HUDEP-2 (cell line): Measurements from ENCODE around the gene FNDC3B.

Source experiments
- DNase-seq, 76 experiments: peaks; one replicate each; lab custom pipeline; 2025; ENCODE audit not compliant: unreplicated experiment in 76 of 76; lab: John Stamatoyannopoulos, UW

FNDC3B gene

DNA sequence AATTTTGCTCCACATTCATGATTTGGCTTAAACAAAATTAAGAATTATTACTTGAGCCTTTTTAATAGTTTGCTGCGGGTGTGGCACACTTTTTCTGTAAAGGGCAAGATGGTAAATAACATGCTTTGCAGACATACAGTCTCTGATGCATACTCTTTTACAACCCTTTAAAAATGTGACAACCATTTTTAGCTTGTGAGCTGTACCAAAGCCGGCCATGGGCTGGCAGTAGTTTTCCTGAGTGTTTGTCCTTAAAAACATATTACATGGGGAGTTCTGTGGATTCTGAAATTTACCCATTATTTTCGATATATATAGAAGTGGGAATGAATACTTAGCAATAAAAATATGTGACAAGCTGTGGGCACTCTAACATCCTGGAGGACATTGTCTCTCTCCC, 163.4 kb downstream of the FNDC3B start:
- DNase-seq = no peak

DNA sequence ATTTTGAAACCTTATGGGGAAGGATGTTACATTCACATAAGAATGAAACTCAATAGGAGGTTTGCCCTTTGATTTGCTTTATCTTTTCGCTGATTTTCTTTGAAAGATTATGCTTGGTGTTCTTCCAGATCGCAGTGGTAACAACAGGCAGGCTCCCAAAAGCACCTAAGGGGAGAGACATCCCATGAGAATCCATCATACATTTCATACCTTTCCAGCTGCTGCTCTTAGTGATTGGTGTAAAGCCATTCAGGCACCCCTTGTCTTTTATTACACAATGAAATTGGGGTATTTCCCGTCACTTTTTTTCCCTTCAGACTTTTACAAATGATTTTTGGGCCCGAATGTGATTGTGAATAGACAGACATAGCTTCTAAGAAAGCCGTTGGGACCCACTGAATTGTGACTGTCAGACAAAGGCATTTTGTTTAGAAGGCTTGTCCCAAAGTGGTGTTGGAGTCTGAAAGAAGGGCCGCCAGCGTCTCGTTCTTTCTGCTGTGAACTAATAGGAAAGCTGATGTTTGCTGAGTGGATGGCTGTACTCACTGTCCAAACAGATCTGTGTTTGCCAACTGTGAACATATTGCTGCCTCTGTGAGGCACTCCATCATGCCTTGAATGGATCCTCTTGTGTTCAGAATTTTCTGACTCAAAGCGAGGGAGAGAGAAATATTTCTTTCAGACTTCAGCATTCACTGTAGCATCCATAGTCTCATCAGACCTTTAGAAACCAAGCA, 164.3 kb downstream of the FNDC3B start:
- no peak for DNase-seq

DNA sequence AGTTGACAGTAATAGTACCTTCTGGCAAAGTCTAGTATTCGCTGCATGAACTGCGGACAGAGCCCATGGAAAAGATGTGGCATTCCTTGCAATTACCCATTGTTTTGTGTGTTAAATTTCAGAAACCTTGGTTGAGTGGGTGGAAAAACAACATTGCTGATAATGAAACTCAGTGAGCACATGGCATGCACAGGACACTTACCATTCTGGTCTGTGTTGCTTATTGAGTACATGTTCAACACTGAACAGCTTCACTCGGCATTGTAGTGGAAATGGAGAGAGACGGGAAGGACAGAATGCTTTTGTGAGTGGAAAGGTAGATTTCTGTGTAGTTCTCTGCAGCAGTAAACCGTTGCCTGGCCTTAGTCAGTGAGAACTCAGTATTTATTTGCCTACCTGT, 165.3 kb downstream of the FNDC3B start:
- DNase-seq = no peak

DNA sequence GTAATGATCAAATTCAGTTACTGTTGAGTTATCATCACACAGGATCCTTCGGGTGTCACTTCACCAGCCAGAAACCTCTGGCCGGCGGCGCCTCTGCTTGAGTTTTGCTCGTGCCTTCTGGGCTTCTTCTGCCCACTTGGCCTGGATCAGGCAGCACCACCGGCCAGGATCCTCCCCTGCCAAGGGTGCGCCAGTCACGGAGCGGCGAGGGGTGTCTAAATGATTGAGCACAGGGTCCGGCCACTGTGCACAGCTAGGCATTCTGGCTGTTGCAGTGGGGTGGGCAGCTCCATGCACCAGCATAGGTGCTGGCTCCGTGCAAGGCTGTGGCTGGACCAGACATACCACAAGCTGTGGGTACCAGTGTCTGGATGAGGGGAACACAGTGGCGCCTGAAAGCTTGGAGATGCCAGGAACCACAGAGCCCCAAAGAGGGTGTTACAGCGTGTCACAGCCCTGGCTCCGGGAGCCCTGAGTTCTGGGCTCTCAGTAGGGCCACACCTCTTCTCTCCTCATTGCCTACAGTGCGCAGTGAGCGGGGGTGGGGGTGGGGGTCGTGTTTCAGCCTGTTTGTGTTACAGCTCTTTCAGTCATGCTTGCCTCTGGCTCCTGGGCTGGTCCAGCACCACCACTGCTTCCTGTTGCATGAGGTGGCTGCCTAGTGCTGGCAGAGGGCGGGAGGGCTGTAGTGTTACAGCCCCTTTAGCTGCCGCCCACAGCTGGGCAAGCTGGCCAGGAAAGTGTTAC, 169.4 kb downstream of the FNDC3B start:
- DNase-seq = no peak

DNA sequence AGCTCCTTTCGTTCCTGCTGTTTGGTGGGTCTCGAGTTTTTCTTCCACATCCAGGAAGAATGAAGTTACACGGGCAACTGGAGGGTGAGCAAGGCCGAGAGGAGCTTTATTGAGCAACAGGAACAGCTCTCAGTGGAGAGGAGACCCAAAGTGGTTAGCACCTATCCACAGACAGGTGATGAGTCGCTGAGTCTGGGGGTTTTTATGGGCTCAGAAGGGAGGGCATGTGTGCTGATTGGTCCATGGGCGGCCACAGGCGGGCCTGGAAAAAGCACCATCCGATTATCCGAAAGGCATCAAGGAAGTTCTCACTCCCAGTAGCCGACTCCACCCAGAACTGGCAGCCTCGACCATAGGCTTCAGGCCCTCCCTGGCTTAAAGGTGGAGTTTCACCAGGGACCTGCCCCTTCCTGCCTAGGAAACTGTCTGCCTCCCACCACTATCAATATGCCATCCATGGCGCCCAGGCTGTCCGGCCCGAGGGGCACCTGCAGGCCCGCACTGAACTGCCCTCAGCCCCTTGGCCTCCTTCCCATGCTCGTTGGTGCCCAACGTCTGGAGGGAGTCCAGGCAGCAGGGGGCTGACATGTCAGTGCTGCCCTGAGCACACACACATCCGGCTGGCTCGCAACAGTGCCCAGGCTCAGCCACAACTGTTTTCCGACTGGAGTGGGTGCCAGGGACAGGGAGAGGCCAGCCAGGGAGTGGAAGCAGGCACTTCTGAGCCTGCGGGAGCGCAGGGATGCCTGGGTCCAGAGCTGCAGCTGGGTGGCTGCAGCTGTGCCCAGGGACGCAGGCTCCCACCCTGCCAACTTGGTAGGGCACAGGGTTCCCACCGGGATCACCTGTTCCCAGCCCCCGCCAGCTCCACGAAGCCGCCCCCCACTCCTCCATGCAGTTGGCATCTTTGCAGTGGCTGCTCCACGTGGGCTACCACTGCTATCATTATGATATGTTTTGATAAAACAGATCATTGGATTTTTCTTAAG, 170.2 kb downstream of the FNDC3B start:
- DNase-seq = no peak

DNA sequence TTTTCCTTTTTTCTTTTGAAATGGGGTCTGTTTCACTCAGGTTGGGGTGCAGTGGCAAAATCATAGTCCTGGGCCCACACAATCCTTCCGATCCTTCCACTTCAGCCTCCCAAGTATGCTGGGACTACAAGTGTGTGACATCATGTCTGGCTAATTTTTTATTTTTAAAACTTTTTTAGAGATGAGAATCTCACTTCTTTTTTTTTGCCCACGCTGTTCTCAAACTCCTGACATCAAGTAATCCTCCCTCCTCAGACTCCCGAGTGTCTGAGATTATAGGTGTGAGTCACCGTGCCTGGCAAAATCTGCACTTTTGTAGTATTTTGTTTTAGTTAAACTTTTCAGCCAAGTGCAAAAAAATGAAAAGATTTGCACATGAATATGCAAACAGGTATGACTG, 171.0 kb downstream of the FNDC3B start:
- no peak for DNase-seq

DNA sequence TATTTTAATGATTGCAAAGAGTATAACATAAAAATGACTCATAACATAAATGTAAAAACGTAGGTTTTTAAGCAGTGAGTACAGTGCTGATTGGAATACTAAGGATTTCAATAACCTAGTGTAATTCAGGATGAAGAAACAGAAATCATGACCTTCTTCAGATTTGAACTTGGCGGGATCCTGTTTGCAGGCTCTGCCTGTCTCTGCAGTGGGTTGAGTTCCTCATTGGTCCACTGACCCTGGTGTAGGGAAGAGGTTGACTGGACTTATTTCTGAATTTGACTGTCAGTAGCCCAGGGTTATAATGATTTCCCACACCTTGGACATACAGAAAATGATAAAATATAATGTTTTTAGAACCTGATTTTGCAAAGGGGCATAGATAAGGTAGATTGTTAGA, 171.7 kb downstream of the FNDC3B start:
- no peak for DNase-seq

DNA sequence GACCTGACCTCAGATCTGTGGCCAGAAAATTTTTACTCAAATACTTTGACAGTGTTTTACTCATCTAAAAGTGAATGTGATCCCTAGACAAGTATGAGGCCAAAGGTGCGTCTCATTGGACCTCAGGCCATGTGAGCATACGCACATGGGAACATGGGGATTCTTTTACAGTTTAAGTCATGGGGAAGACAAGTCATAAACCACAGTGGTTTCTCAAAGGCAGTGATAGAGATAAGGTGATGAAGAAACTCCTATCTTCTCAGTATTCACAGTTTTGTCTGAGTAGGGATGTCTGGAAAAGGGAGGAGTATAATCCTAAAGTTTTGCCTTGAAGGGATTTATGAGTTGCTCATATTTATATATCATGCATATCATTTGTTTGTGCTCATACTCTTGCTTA, 173.8 kb downstream of the FNDC3B start:
- DNase-seq = no peak

DNA sequence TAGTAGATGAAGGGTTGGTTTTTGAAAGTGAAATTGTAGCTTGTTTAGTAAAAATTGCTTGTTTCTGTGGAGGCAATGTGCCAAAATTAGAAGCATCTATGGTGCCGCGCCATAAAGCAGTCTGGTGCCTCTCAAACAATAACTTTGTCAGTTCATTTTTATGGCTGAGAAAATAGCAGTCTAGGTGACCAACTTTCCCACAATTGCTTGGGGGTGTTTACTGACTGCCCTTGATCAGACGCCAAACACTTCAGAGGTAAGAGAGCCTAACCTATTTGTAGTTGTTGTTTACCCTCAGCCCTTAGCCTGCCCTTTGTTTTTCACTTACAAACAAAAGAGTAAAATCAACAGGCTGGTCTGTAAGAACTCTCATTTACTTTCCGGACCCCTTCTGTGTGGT, 174.5 kb downstream of the FNDC3B start:
- DNase-seq = no peak

DNA sequence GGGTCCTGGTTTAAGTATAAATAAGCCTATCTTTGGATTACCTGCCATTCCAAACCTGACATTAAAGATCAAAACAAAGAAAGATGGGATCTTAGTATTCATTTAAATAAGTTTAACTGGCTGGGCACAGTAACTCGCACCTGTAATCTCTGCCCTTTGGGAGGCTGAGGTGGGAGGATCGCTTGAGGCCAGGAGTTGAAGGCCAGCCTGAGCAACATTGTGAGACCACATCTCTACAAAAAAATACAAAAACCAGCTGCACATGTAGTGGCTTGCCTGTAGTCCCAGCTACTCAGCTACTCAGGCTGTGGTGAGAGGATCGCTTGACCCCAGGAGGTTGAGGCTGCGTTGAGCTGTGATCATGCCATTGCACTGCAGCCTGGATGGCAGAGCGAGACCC, 176.9 kb downstream of the FNDC3B start:
- no peak for DNase-seq

DNA sequence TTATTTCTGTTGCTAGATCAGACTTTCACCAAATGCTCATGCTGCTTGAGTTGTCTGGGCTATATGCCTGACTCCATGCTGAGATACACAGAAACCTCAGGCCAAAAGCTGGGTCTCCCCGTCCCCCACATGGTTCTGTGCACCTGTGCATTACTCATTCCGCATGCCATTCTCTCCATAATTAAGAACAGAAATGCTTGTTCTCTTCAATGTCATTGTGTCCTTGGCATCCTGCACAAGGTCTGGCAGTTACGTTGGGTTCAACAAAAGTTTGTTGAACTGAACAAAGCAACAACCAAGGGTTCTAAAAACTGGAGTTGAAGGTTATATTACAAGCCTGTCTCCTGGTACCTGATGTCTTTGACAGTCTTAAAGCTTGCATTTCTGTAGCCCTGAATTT, 177.5 kb downstream of the FNDC3B start:
- no peak for DNase-seq

DNA sequence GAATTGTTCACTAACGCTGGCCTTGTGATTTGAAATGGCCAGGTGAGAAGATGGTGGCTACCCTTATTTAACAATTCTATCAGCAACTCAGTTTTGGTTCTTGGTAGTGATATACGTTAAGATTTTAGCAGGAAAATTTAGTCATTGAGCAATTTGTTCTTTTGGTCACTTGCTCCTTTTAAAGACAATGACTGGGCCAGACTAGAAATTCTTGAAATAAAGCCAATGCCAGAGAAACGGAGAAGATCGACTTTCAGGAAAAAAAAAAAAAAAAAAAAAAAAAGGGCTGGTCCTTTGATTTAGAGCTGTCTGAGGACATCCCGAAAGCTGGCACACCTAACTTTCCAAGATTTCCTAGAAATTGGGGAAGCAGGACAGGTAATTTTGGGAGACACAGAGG, 178.5 kb downstream of the FNDC3B start:
- no peak for DNase-seq

DNA sequence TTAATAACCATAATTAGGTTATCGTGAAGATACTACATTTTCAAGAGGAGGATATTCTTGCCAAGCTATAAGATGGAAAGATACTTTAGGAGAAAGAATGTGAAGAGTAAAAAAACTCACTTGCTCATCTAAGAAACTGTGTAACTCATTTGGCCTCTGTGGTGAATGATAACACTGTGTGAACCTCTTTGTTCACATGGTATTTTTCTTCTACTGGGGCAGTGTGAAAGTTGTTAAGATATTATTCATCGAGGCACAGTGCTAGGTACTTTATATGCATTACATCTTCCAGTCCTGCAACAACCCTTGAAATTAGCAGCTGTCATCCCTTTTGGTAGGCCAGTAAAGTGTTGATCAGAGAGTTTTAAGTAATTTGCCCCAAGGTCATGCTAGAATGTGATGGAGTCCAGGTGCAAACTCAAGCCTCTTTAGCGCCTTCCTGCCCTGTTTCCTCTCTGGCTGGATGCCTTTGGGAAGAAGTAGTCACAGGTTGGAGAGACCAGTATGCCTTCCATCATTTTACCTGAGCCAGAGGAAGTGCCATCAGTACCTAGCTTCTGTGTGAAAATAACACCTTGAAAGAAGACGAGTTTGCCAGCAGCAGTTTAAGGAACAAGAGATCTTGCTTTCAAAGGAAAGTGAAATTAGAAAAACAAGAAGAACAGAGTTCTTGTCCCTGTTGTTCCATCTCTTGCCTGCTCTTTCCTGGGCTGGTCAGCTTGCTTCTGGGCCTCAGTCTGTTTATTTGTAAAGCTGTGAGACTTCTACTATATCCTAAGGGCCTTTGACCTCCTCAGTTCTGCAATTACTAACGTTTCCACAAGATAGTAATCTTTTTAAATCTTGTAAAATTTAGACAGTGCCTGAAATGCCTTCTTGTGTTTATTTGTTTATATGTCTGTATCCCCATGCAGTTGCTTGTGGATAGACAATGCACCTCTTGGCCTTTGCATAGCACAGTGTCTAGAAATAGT, 179.3 kb downstream of the FNDC3B start:
- no peak for DNase-seq

DNA sequence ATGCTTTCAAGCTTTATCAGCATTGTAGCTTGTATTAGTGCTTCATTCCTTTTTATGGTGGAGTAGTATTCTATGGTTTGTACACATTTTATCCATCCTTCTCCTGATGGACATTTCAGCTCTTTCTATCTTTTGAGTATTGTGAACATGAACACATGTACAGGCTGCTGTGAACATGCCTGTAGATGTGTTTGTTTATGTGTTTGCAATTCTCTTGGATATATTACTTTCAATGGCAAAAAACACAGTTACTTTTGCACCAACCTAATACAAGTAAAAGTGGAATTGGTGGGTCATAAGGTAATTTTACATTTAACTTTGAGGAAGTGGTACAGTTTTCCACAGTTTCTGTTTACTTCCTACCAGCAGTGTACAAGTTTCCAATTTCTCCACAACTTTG, 180.4 kb downstream of the FNDC3B start:
- no peak for DNase-seq

DNA sequence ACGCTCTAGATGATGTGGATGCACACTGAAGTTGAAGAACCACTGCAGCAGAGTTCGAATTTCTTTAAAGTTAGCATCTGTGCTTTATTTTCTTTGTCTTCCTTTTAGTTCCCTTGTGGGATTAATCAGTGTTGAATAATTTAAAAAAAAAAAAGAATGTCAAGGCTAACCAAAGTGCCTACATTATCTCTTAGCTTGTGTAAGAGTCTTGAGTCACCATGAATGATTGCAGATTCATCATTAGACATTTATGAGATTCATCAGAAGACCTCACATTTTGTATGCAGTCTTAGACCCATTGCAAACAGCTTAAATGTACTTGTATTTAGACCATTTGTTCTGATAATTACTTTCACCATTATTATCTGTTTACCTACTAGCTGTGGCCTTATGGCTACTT, 182.2 kb downstream of the FNDC3B start:
- no peak for DNase-seq

DNA sequence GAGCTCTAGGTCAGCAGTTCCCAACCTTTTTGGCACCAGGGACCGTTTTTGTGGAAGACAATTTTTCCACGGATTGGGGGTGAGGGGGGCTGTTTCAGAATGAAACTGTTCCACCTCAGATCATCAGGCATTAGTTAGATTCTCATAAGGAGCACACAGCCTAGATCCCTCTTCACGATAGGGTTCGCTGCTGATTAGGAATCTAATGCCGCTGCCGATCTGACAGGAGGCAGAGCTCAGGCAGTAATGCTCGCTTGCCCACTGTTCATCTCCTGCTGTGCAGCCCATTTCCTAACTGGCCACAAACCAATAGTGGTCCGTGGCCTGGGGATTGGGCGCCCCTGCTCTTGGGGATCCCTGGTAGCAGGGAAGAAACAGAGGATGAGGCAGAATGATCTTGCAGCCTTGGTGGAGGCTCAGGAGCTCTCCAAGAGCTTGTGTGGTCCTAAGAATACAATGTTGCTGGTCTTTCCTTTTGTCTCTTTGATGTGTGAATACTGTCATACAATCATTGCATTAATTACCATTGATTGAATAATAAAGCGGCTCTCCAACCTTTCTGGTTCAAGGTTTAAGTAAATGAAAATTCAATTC, 183.2 kb downstream of the FNDC3B start:
- DNase-seq = no peak

DNA sequence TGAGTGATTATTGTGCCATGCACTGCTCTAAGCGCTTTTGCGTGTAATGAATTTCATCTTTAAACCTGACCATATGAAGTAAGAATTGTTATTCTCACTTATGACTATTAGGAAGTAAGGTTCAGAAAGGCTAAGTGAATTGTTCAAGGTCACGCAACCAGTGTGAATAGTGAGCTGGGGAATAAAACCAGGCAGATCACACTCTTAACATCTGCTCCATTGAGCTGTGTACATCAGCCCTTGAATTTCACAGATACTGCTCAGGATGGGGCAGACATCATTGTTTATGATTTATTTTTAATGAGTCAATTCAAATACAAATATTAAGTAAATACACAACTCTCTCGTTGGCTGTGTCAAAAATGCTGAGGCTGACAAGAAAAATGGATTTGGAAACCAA, 184.5 kb downstream of the FNDC3B start:
- no peak for DNase-seq

DNA sequence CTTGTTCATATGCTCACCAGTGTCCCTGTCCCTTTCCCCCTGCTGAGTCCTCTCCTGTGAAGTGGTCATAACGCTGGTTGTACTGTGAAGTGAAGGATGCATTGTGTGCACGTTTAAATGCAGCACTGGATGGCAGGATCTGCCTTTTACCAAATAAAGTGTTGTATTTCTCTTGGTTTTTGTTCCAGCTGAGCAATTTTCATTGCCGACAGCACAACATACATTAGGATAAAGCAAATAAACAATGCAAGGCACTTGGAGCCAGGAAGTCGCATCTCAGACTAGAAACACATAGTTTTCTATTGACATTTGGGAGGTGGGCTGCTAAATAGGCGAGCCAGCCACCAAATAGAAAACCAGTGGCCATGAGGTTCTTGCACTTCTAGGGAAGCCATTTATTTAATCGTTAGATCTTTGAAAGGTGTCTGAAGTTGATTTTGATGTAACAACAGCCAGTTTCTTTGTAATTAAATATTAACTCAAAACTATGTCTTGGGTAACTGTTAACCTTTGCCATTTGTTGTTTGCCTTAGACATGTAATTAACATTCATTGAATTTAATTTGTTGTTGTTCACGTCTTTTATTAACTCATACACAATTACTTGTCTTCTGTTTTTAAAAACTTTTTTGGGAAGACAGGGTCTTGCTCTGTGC, 185.3 kb downstream of the FNDC3B start:
- no peak for DNase-seq

DNA sequence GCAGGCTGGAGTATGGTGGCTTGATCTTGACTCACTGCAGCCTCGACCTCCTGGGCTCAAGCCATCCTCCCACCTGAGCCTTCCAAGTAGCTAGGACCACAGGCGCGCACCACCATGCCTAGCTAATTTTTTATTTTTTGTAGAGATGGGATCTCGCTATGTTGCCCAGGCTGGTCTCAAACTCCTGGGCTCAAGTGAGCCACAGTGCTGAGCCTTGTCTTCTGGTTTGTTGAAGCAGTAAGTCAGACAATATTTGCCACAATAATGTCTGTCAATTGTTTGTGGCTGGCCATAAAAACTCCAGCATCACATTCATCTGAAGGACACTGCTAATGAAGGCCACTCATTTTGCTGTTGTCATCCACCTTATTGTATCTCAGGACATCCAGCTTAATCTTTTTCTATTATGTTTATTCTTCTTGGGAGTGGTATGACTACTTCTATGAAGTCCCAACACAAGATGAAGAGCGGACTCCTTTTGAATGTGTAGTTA, 185.9 kb downstream of the FNDC3B start:
- DNase-seq = no peak
